Skin epidermis (tissue), 12 donors: Measurements from ENCODE around the gene HBB.

Experiments used
- H3K27ac ChIP-seq, 21 experiments: fragments of 200-600 bp; sonication (generic) in 11 of 21; one replicate each; pipeline ENCODE4 v1.5.0; 2020; ENCODE audit warnings: mild to moderate bottlenecking in 3 of 21, inconsistent platforms in 2 of 21, moderate library complexity in 2 of 21
- H3K4me3 ChIP-seq, 7 experiments: fragments of 200-600 bp; sonication (generic) in 2 of 7; one replicate each; pipeline ENCODE4 v1.5.0; 2020; ENCODE audit warnings: inconsistent platforms in 2 of 7, mild to moderate bottlenecking in 2 of 7, moderate library complexity in 1 of 7

Gene HBB

GRCh38 chr11:5229796-5230195 is 2.9 kb upstream of the HBB start:
- Histone ChIP-seq H3K4me3 (no peak overlapping the region), H3K27ac (no peak overlapping the region)

- Histone ChIP-seq H3K27ac (no peak overlapping the region), H3K4me3 (no peak overlapping the region)
These were observed 2.5 kb upstream of the HBB start for GRCh38 chr11:5229356-5229755.

GRCh38 chr11:5228124-5228523 is 1.3 kb upstream of the HBB start:
- no peak overlapping the region for H3K27ac ChIP-seq

GRCh38 chr11:5227681-5228080 is 810 bp upstream of the HBB start:
- Histone ChIP-seq H3K4me3 (no peak overlapping the region), H3K27ac (no peak overlapping the region)

More at GRCh38 chr11:5228124-5228523, 1.3 kb upstream of the HBB start:
- H3K4me3 ChIP-seq = no peak overlapping the region

- Histone ChIP-seq H3K4me3 (no peak overlapping the region), H3K27ac (no peak overlapping the region)
These were observed 1.4 kb downstream of the HBB start for GRCh38 chr11:5225480-5225871.

- H3K27ac ChIP-seq = no peak overlapping the region
- H3K4me3 ChIP-seq = no peak overlapping the region
These were observed 2.1 kb downstream of the HBB start for GRCh38 chr11:5224538-5225479.

- Histone ChIP-seq H3K4me3 (no peak overlapping the region), H3K27ac (no peak overlapping the region)
These were observed 3.2 kb downstream of the HBB start for GRCh38 chr11:5223686-5224085.

- no peak overlapping the region for H3K27ac ChIP-seq
- no peak overlapping the region for H3K4me3 ChIP-seq
These were observed 3.7 kb downstream of the HBB start for GRCh38 chr11:5223146-5223545.

GRCh38 chr11:5210376-5210885 is 16.4 kb downstream of the HBB start:
- no peak overlapping the region for H3K27ac ChIP-seq
- H3K4me3 ChIP-seq = no peak overlapping the region

- Histone ChIP-seq H3K4me3 (no peak overlapping the region), H3K27ac (no peak overlapping the region)
These were observed 22.1 kb downstream of the HBB start for GRCh38 chr11:5204787-5205186.

- H3K4me3 ChIP-seq = no peak overlapping the region
- H3K27ac ChIP-seq = no peak overlapping the region
These were observed 23.5 kb downstream of the HBB start for GRCh38 chr11:5203366-5203765.

- no peak within 1 kb of the TSS for H3K27ac ChIP-seq
- H3K4me3 ChIP-seq = no peak within 1 kb of the TSS
These were observed 26.3 kb downstream of the HBB start, which contains the start of gene OR51V1 for GRCh38 chr11:5200582-5200981. TSS of gene OR51V1 (minus strand) at chr11:5200682. CDS start at chr11:5200682, 0 bp downstream.

- Histone ChIP-seq H3K27ac (no peak overlapping the region), H3K4me3 (no peak overlapping the region)
These were observed 28.6 kb downstream of the HBB start for GRCh38 chr11:5198285-5198684.

GRCh38 chr11:5197536-5197935 is 29.3 kb downstream of the HBB start:
- Histone ChIP-seq H3K4me3 (no peak overlapping the region), H3K27ac (no peak overlapping the region)

GRCh38 chr11:5196731-5197130 is 30.1 kb downstream of the HBB start:
- H3K27ac ChIP-seq = no peak overlapping the region
- no peak overlapping the region for H3K4me3 ChIP-seq

- H3K27ac ChIP-seq = no peak overlapping the region
- H3K4me3 ChIP-seq = no peak overlapping the region
These were observed 30.8 kb downstream of the HBB start for GRCh38 chr11:5196067-5196466.

- no peak overlapping the region for H3K4me3 ChIP-seq
- no peak overlapping the region for H3K27ac ChIP-seq
These were observed 34.1 kb downstream of the HBB start for GRCh38 chr11:5192738-5193137.

GRCh38 chr11:5188201-5188600 is 38.7 kb downstream of the HBB start:
- H3K27ac ChIP-seq = no peak overlapping the region
- H3K4me3 ChIP-seq = no peak overlapping the region

GRCh38 chr11:5178046-5178837 is 48.6 kb downstream of the HBB start:
- no peak overlapping the region for H3K4me3 ChIP-seq
- no peak overlapping the region for H3K27ac ChIP-seq
